ENCODE data around the gene SSTR5. TPM values are rescaled to one million over a fixed set of nuclear protein-coding genes. Genes with fewer than 3 reads are reported as not detected.

SSTR5 gene
- total and polyA plus RNA-seq, 12 donors, result 0.17 to 14.4 (median 2.5) TPM; not detected in 2

GRCh38 chr16:1061769-1062505 lies 10.6 kb upstream of the SSTR5 start:
- no peak overlapping the region for H3K4me3 ChIP-seq
- whole genome bisulfite sequencing, 4 donors, result 78 to 85% (median 84%) methylated on average over 18 to 43 of the region's 43 CpGs
- intact Hi-C loops (cut with DNase I), result no loop called here
- no peak overlapping the region for H3K27ac ChIP-seq
- no peak for TF ChIP-seq POLR2A (IDR thresholded peaks at IDR 0.05)
- TF ChIP-seq, protein P1, sequence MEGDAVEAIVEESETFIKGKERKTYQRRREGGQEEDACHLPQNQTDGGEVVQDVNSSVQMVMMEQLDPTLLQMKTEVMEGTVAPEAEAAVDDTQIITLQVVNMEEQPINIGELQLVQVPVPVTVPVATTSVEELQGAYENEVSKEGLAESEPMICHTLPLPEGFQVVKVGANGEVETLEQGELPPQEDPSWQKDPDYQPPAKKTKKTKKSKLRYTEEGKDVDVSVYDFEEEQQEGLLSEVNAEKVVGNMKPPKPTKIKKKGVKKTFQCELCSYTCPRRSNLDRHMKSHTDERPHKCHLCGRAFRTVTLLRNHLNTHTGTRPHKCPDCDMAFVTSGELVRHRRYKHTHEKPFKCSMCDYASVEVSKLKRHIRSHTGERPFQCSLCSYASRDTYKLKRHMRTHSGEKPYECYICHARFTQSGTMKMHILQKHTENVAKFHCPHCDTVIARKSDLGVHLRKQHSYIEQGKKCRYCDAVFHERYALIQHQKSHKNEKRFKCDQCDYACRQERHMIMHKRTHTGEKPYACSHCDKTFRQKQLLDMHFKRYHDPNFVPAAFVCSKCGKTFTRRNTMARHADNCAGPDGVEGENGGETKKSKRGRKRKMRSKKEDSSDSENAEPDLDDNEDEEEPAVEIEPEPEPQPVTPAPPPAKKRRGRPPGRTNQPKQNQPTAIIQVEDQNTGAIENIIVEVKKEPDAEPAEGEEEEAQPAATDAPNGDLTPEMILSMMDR (IDR thresholded peaks at IDR 0.05), result no peak
- H3K9me3 ChIP-seq (replicated peaks in 1 of 3), result no peaks in the 10 kb centered on the region
- H3K4me1 ChIP-seq (replicated peaks in 1 of 2), result no peaks in the 10 kb centered on the region
- H3K36me3 ChIP-seq (replicated peaks in 1 of 2), result no peaks in the 10 kb centered on the region
- no peak for DNase-seq
- peaks cover 8% of the 10 kb centered on the region for H3K27me3 ChIP-seq

DNA sequence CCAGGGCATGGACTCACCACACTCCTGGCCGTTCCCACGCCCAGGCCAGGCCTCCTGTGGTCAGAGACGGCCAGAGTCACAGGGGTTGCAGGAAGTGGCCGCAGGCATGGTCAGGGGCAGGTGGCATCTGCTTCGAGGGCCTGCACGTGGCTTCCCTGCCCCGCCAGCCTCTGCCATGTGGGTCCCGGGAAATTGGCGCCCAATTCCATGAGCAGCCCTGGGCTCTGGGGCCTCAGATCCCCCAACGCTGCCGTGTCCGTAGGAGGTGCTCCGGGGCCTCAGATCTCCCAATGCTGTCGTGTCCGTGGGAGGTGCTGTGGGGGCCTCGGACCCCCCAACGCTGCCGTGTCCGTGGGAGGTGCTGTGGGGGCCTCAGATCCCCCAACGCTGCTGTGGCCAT lies 9.7 kb upstream of the SSTR5 start:
- no peak for DNase-seq
- Histone ChIP-seq H3K27ac (no peak overlapping the region), H3K9me3 (replicated peaks in 1 of 3) (no peaks in the 10 kb centered on the region), H3K4me1 (replicated peaks in 1 of 2) (no peaks in the 10 kb centered on the region), H3K36me3 (replicated peaks in 1 of 2) (no peaks in the 10 kb centered on the region), H3K4me3 (no peak overlapping the region), H3K27me3 (no peaks in the 10 kb centered on the region)
- intact Hi-C loops (cut with DNase I), result no loop called here
- 48 to 74% (median 62%) methylated on average over 4 to 20 of the region's 20 CpGs for WGBS, 4 donors
- TF ChIP-seq, protein P1 (IDR thresholded peaks at IDR 0.05), result no peak
- no peak for TF ChIP-seq POLR2A (IDR thresholded peaks at IDR 0.05)

DNA sequence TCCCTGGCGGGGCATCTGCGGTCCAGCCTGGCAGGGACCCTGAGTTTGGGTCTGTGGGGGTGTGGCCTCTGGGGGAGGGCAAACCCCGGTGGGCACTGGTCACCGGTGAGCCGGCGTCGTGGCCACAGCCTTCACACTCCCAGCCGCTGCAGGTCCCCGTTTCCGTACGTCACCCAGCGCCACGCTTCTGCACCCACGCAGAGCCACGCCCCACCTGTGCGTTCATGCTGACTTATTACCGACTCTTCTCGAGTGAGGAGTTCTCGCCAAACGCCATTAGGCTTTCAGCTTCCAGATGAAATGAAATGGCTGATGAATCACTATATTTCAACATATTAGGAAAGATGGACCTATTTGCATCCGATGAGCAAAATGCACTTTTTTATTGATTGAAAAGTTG lies 8.8 kb upstream of the SSTR5 start:
- Histone ChIP-seq H3K4me3 (no peak overlapping the region), H3K27ac (no peak overlapping the region), H3K36me3 (replicated peaks in 1 of 2) (no peaks in the 10 kb centered on the region), H3K27me3 (no peaks in the 10 kb centered on the region), H3K9me3 (replicated peaks in 1 of 3) (no peaks in the 10 kb centered on the region), H3K4me1 (replicated peaks in 1 of 2) (no peaks in the 10 kb centered on the region)
- intact Hi-C loops (cut with DNase I), result no loop called here
- 69 to 79% (median 72%) methylated on average over 13 to 21 of the region's 21 CpGs for WGBS, 4 donors
- no peak for DNase-seq
- no peak for TF ChIP-seq POLR2A (IDR thresholded peaks at IDR 0.05)
- TF ChIP-seq, protein P1 (IDR thresholded peaks at IDR 0.05), result no peak

- H3K9me3 ChIP-seq (replicated peaks in 1 of 3), result no peaks in the 10 kb centered on the region
- H3K27me3 ChIP-seq, result peaks cover 6% of the 10 kb centered on the region
- no peak overlapping the region for H3K4me3 ChIP-seq
- H3K4me1 ChIP-seq (replicated peaks in 1 of 2), result no peaks in the 10 kb centered on the region
- TF ChIP-seq POLR2A (IDR thresholded peaks at IDR 0.05), result no peak
- TF ChIP-seq, protein P1 (IDR thresholded peaks at IDR 0.05), result no peak
- 18 to 37% (median 20%) methylated on average over 5 to 55 of the region's 55 CpGs for WGBS, 4 donors
- no peak for DNase-seq
- intact Hi-C loops (cut with DNase I), result no loop called here
- no peak overlapping the region for H3K27ac ChIP-seq
- no peaks in the 10 kb centered on the region for H3K36me3 ChIP-seq (replicated peaks in 1 of 2)
These were observed 6.9 kb upstream of the SSTR5 start for GRCh38 chr16:1065469-1066128.
